Uterus (tissue), 2 donors: ENCODE measurements around the gene SDK2.

ENCODE experiments used
- CTCF ChIP-seq, 4 experiments: fragments of 200-600 bp in 2 of 4; fragments of 450-650 bp in 2 of 4; sonication (generic) in 2 of 4; IDR thresholded peaks; one replicate each; pipeline ENCODE4 v1.5.1; 2016 to 2019; ENCODE audit warnings: antibody characterized with exemption in 4 of 4, mild to moderate bottlenecking in 2 of 4, moderate library complexity in 1 of 4
- POLR2A ChIP-seq, 2 donors: fragments of 450-650 bp; IDR thresholded peaks; one replicate each; pipeline ENCODE4 v1.6.1; 2016; ENCODE audit warnings: antibody characterized with exemption in 2 of 2, mild to moderate bottlenecking in 1 of 2, moderate library complexity in 1 of 2

GRCh38 chr17:73647301-73647695 lies 3.1 kb upstream of the SDK2 start:
- TF ChIP-seq CTCF (IDR thresholded peaks at IDR 0.05) (no peak), POLR2A (IDR thresholded peaks at IDR 0.05) (no peak)
